ENCODE data around the gene UBE2M.

GRCh38 chr19:58572818-58573657 lies 14.6 kb upstream of the UBE2M start, which contains the start of gene MZF1:
- TF ChIP-seq CTCF (IDR thresholded peaks at IDR 0.05; ENCODE audit: insufficient read depth, low read length, poor library complexity, severe bottlenecking) (no peak), EZH2phosphoT487 (conservative IDR thresholded peaks at IDR 0.05; ENCODE audit: low read length) (no peak)
